Measurements from ENCODE around the gene UCHL1.
A peak's percentile ranks its signal among the peaks of the same experiment; 100 is the strongest.

Gene UCHL1

DNA sequence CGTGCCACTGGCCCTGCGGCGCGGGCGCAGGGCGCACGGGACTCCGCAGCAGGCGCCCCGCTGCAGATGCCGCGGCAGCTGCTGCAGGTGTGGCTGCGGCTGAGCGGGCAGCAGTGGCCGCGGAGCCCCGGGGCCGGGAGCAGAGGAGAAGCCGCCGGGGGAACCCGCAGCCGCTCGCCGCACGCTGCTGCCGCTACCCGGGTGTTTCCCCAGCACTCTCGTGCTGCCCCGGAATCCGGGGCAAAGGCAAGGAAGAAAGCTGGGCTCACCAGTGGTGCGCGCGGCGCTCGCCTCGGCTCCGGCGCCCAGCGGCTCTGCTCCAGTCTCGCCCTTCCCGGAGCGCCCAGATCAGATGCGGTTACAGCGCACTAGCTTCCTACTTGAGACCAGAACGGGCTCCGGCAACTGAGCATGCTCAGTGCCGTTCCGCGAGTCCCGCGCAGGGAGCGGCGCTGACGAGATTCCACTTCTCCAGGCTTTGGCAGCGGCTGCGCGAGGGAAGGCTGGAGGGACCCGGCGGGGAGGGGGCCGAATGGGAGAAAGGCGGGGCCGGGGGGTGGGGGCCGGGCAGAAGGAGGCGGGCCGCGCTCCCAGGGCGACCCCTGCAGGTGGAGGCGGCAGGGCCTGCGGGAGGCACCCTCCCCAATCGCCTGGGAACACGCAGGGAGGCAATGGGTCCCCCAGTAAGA lies 42.4 kb upstream of the UCHL1 start, which contains the start of gene APBB2:
APBB2 (minus strand) TSS at position 407 of the 689 bp plus-strand sequence. CDS start 181,288 bp downstream, outside the sequence.
- TF ChIP-seq CTCF (IDR thresholded peaks at IDR 0.05; ENCODE audit: low read depth, low read length) = peak; percentile 56
- peak within 1 kb of the TSS; percentile 94 for H3K4me3 ChIP-seq (ENCODE audit: low read depth, low read length)

DNA sequence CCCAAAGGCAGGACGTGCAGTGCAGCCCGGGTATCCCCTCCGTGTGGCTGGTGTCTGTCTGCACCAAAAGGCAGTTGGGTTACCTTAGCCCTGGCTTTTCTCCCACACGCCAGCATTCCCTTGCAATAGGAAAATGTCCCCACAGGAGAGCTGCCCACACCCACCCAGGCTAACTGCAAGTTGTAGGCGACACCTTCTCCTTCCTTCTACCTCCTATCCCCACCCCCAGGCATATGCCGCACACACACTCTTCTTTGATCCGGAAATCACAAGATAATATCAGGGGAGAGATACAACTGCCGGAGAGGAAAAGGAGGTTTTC lies 41.9 kb upstream of the UCHL1 start:
- no peak overlapping the region for H3K4me3 ChIP-seq (ENCODE audit: low read depth, low read length)
- TF ChIP-seq CTCF (IDR thresholded peaks at IDR 0.05; ENCODE audit: low read depth, low read length) = no peak

DNA sequence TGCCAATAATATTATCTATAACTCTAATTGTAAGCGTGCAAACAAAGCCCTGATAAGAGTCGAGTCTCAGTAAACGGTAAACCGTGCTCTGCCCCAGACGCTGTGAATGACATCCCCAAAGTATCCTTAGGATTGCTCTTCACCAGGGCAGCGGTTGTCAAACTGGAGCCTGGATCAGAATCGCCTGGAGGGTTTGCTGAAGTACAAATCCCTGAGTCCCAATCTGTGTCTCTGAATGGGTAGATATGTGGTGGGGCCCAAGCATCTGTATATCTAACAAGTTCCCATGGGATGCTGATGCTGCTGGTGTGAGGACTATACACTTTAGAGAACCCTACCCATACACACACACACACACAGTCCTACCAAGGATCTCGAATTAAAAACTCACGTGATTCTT lies 41.6 kb upstream of the UCHL1 start:
- no peak for TF ChIP-seq CTCF (IDR thresholded peaks at IDR 0.05; ENCODE audit: low read depth, low read length)
- no peak overlapping the region for H3K4me3 ChIP-seq (ENCODE audit: low read depth, low read length)

DNA sequence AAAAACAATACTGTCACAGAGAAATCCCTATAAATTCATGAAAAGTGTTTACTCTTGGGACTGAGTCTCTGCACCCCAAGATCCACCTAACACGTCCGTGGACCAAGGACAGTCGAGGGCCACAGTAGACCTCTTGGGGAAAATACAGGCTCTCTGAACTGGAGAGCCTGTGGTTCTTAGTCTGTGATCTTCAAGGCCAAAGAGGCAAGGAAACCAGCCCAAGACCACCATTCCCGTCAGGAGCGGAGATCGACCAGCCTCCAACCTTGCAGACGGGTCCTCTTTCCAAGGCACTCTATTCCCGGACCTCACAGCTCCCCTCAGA lies 40.8 kb upstream of the UCHL1 start:
- H3K4me3 ChIP-seq (ENCODE audit: low read depth, low read length) = peak overlapping the region; percentile 69
- TF ChIP-seq CTCF (IDR thresholded peaks at IDR 0.05; ENCODE audit: low read depth, low read length) = no peak

DNA sequence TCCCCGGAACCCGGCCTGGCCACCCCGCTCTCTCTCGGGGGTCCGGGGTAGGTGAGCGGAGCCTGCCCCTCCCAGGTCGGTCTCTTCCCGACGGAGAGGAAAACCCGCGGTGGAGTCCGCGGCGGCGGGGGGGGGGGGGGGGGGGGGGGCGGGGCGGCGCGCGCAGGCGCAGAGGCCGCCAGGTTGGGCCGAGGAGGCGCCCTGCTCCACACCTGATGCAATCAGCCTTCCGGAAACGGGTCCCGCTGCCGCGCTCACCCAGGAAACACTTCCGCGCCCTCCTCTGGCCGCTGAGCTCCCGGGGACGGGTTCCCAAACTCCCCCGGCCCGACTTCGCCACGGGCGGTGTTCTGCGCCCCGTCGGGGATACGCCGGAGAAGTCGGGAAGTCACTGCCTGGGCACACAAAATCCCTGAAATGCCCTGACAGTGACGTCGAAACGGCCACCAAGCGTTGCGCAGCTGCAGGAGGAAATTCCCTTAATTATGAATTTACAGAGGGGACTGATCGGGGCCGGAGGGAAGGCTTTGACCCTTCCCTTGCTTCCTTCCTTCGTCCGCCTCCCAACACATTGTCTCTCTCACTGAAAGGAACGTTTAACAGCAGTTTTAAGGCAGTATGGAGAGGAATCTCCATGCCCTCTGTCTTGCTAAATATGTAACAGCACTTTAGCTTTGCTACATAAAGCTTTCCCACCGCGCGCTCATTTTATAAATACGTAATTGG lies 40.3 kb upstream of the UCHL1 start:
- peak overlapping the region; percentile 69 for H3K4me3 ChIP-seq (ENCODE audit: low read depth, low read length)
- no peak for TF ChIP-seq CTCF (IDR thresholded peaks at IDR 0.05; ENCODE audit: low read depth, low read length)

DNA sequence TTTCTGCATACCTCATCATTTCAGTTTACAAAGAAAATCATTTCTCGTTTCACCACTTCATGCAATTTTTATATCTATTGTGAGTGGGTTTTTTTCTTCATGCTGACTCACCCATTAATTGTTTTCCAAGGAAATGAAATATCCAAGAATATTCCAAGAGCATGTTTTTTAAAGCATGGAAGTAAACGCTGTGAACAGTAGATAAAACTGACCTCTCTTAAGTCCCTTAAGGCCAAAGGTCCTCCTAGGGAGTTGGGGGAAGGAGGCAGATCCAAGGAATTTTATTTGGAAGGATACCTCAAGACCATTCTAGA lies 39.8 kb upstream of the UCHL1 start:
- no peak for TF ChIP-seq CTCF (IDR thresholded peaks at IDR 0.05; ENCODE audit: low read depth, low read length)
- peak overlapping the region; percentile 69 for H3K4me3 ChIP-seq (ENCODE audit: low read depth, low read length)

DNA sequence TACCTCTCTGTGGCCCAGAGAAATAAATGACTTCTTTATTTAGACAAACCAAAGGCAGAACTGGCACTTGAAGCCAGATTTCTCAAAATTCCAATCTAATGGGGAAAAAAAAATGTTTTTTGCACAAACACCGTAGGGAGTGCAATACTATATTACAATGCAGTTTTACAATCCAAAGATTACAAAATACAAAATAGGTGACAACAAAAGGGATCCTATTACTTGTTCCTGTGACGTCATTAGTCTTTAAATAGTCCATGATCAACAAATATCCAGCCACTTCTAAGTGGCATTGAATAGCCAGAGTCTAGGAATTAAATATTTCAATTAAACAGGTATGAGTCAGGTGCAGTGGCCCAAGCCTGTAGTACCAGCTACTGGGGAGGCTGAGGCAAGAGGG lies 39.4 kb upstream of the UCHL1 start:
- TF ChIP-seq CTCF (IDR thresholded peaks at IDR 0.05; ENCODE audit: low read depth, low read length) = no peak
- H3K4me3 ChIP-seq (ENCODE audit: low read depth, low read length) = no peak overlapping the region
